HEK293T (cell line): ENCODE measurements around the gene RSAD2.

Source experiments
- CTCF ChIA-PET: fragments of 350-600 bp; formaldehyde crosslinking; extraction: SDS; loops from one replicate; lab custom pipeline; 2021; ENCODE audit warnings: antibody characterized with exemption, inconsistent platforms; lab: Yijun Ruan, JAX
- POLR2A ChIA-PET: fragments of 350-600 bp; formaldehyde crosslinking; extraction: SDS; loops from one replicate; lab custom pipeline; 2020; ENCODE audit warnings: antibody characterized with exemption, inconsistent platforms; lab: Yijun Ruan, JAX
- DNase-seq: peaks from one replicate; pipeline ENCODE4 v3.0.0; 2012; ENCODE audit warnings: mixed read lengths; ENCODE audit errors: extremely low spot score
- CTBP1 ChIP-seq: fragments of 450-650 bp; IDR thresholded peaks from 2 replicates; pipeline ENCODE4 v1.6.1; 2016; ENCODE audit warnings: borderline replicate concordance
- ELF4 ChIP-seq: fragments of 450-650 bp; IDR thresholded peaks from 2 replicates; pipeline ENCODE4 v1.6.1; 2017; ENCODE audit warnings: antibody characterized with exemption
- SP1 ChIP-seq: fragments of 450-650 bp; IDR thresholded peaks from 2 replicates; pipeline ENCODE4 v1.6.1; 2017
- SUZ12 ChIP-seq: fragments of 450-650 bp; IDR thresholded peaks from 2 replicates; pipeline ENCODE4 v1.6.1; 2016; ENCODE audit warnings: mild to moderate bottlenecking
- ZNF384 ChIP-seq: fragments of 450-650 bp; IDR thresholded peaks from 2 replicates; pipeline ENCODE4 v1.6.1; 2016

Gene RSAD2

DNA sequence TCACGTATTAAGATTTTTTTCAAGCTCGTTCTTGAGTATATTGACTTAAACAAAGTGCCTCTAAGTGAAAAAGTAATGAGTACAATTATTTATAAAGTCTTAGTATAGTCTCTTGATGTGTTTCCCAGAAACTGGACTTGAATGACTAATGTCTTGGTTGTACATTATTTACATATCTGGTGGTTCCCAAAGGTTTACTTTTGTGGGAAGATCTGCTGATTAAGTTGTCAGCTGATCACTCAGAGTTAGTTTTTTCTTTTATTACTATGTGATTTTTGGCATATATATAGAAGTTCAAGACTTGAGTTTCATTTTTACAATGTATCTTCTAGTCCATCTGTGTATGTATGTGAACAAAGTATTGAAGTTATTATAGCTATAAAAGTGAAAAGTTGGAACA lies 69.1 kb downstream of the RSAD2 start:
- CTCF ChIA-PET = no interaction called here
- POLR2A ChIA-PET = no interaction called here
- no peak for DNase-seq
- no peak for TF ChIP-seq CTBP1
- TF ChIP-seq ZNF384 = no peak
- no peak for TF ChIP-seq SUZ12
- TF ChIP-seq SP1 = no peak
- TF ChIP-seq ELF4 = no peak
